H1 (cell line): ENCODE results near the gene RHEB. TPM values are rescaled to one million over a fixed set of nuclear protein-coding genes. Genes with fewer than 3 reads are reported as not detected.
A peak's percentile ranks its signal among the peaks of the same experiment; 100 is the strongest.

Experiments used
- KDM4A ChIP-seq: IDR thresholded peaks from one replicate; pipeline ENCODE4 v1.7.1; 2012; ENCODE audit warnings: low read depth, mild to moderate bottlenecking, moderate library complexity, low read length, inconsistent platforms; ENCODE audit not compliant: severe bottlenecking
- polyA plus RNA-seq, 7 experiments: library from polyadenylated mRNA; depleted of rRNA in 3 of 7; stranded (reverse) in 5 of 7; unstranded in 2 of 7; fragments of >200 nt in 5 of 7; fragments of 200-250 nt in 2 of 7; gene quantifications; 1 replicate in 5 of 7; 2 replicates in 1 of 7; 4 replicates in 1 of 7; pipeline versions ENCODE4 v1.2.1 to v1.2.3, GENCODE V29; 2011 to 2013; ENCODE audit warnings: missing spikeins in 2 of 7, mixed read lengths in 2 of 7
- total RNA-seq: library from RNA; stranded (reverse); fragmentation: NEBNext Ultra II Directional; extraction: Animal tissue kit (Norgen Biotek cat#: 25700); gene quantifications from 2 replicates; pipeline ENCODE4 v1.2.1, GENCODE V29; 2021

The RHEB gene
- total and polyA plus RNA-seq, 2 of the 8 experiments (the other 6 are each of a cell fraction or from before 2014, with no cell fraction given) = 60.8 to 132 TPM

DNA sequence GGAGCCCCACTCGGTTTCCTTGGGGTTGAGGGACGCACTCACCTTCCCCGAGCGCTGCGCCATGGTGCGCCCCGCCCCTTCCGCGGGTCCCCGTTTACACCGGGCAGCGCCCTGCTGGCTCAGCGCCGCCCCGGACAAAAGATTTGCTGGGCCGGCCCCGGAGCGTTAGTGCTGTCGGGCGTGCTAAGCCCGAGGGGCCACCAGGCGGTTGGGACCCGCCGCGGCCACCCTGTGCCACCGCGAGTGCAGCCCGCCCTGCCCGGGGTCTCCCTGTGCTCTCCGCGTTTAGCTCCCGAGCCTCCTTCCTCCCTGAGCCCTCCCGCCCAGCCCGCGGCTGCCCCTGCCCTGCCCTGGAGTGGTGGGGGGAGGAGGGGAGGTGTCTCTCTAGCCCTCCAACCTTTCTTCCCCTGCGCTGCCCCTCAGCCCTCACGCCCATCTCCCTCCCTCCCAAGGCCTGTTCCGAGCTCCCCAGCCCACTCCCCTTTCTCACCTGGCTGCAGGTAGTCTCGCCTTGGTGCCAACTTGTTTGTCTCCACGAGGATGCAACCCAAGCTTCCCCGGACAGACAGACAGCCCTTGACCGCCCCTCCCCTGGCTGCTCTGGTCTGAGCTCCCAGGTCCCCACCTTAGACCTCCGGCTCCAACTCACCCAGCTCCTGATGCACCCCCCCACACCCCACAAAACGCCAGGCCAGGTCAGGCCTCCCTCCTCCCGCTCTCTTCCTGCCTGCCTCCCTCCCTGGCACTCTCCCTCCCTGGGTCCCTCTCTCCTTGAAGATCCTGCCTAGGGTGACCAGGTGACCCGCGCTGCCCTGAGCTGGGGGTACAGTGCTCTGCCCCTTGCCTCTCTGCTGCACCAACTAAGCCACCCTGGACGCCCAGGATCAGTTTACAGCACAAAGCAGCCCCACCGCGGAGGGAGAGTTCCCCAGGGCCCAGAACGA is 79.6 kb downstream of the RHEB start, which contains the start of gene CRYGN (continued):
- peak; percentile 78 for TF ChIP-seq KDM4A
